IPS-20b (cell line): ENCODE measurements around the gene ZBTB24.
A peak's percentile ranks its signal among the peaks of the same experiment; 100 is the strongest.

Source experiments
- H3K27ac ChIP-seq: one replicate; pipeline ENCODE4 v1.5.1; 2013; ENCODE audit warnings: low read length
- H3K27me3 ChIP-seq: 2 replicates; pipeline ENCODE4 v1.6.1; 2013; ENCODE audit warnings: mild to moderate bottlenecking, low read length, inconsistent platforms; ENCODE audit not compliant: insufficient read depth
- H3K36me3 ChIP-seq: 2 replicates; pipeline ENCODE4 v1.6.1; 2013; ENCODE audit warnings: low read depth, mild to moderate bottlenecking, inconsistent platforms, low read length, moderate library complexity; ENCODE audit not compliant: insufficient read depth
- H3K4me1 ChIP-seq: 2 replicates; pipeline ENCODE4 v1.6.1; 2013; ENCODE audit warnings: mild to moderate bottlenecking, control low read depth, inconsistent platforms, low read length, moderate library complexity; ENCODE audit not compliant: insufficient read depth
- H3K4me3 ChIP-seq: 2 replicates; pipeline ENCODE4 v1.5.1; 2013; ENCODE audit warnings: mild to moderate bottlenecking, low read length, inconsistent platforms
- H3K9ac ChIP-seq: 2 replicates; pipeline ENCODE4 v1.6.1; 2013; ENCODE audit warnings: low read depth, mild to moderate bottlenecking, inconsistent platforms, low read length, moderate library complexity
- H3K9me3 ChIP-seq: 2 replicates; pipeline ENCODE4 v1.6.1; 2013; ENCODE audit warnings: mild to moderate bottlenecking, low read depth, low read length, inconsistent platforms; ENCODE audit not compliant: insufficient read depth

The ZBTB24 gene

DNA sequence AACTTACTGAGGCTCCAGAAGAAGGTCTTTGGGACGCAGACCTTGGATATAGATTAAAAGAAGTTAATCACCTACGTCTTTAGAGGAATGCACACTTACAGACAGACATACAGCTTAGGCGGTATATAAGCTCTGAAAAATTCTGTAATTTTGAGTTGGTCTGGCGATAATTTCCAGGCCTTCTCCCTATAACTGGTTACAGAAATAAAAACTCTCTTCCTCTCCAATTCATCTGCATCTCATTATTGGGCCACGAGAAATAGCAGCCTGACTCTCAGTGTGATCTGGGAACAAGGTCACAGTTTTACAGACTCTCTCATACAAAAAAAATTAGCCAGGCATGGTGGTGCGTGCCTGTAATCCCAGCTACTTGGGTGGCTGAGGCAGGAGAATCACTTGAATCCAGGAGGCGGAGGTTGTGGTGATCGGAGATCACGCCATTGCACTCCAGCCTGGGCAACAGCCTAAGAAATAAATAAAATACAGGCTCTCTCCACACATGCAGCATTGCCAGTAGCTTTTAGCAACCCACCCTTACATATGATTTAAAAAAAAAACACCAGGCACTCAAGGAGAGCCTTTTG is 4.7 kb downstream of the ZBTB24 start:
- no peaks in the 10 kb centered on the region for H3K27me3 ChIP-seq
- H3K27ac ChIP-seq: no peak overlapping the region
- H3K9me3 ChIP-seq: no peaks in the 10 kb centered on the region
- H3K4me3 ChIP-seq: peak overlapping the region; percentile 30
- H3K36me3 ChIP-seq: peaks cover 78% of the 10 kb centered on the region
- H3K4me1 ChIP-seq: peaks cover 11% of the 10 kb centered on the region; the same call in 1 of the 2 replicates
- H3K9ac ChIP-seq: peak overlapping the region; percentile 55

DNA sequence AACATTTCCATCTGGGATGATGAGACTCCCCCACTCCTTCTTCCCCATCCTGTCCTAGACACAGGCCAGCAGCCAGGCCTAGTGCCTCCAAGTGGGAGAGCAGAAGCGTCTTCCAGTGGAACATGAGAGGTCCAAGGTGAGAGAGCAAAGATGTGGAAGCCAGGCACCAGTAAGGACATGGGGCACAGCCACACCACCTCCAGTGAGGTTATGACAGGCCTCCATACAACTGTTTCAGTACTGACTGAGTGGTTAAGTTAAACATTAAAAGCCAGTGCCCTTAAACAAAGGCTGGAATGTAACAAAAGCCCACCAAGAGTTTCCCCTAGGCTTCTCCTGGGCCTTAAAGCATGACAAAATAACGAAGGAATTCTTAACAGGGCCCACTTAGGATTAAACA is 5.3 kb downstream of the ZBTB24 start:
- Histone ChIP-seq H3K4me3 (peak overlapping the region; percentile 30), H3K9ac (peak overlapping the region; percentile 55), H3K27me3 (no peaks in the 10 kb centered on the region)

DNA sequence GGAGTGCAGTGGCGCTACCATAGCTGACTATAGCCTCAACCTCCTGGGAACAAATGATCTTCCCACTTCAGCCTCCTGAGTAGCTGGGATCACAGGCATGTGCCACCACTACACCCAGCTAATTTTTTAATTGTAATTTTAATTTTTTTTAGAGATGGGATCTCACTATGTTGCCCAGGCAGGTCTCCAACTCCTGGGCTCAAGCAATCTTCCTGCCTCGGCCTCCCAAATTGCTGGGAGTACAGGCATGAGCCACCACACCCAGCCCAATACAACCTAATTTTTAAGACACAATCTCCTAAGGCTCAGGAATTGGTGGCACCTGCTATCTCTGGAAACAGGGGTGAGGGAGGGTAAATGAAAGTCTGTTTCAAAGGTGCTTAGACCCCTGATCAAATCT is 5.8 kb downstream of the ZBTB24 start:
- H3K36me3 ChIP-seq: peaks cover 89% of the 10 kb centered on the region
- H3K9ac ChIP-seq: no peak overlapping the region
- H3K4me3 ChIP-seq: no peak overlapping the region
- H3K27ac ChIP-seq: no peak overlapping the region
- no peaks in the 10 kb centered on the region for H3K27me3 ChIP-seq
- peaks cover 11% of the 10 kb centered on the region; the same call in 1 of the 2 replicates for H3K4me1 ChIP-seq
- H3K9me3 ChIP-seq: no peaks in the 10 kb centered on the region

More for the DNA sequence above, 5.3 kb downstream of the ZBTB24 start:
- H3K36me3 ChIP-seq: peaks cover 83% of the 10 kb centered on the region
- H3K4me1 ChIP-seq: peaks cover 11% of the 10 kb centered on the region; the same call in 1 of the 2 replicates
- no peaks in the 10 kb centered on the region for H3K9me3 ChIP-seq
- no peak overlapping the region for H3K27ac ChIP-seq

DNA sequence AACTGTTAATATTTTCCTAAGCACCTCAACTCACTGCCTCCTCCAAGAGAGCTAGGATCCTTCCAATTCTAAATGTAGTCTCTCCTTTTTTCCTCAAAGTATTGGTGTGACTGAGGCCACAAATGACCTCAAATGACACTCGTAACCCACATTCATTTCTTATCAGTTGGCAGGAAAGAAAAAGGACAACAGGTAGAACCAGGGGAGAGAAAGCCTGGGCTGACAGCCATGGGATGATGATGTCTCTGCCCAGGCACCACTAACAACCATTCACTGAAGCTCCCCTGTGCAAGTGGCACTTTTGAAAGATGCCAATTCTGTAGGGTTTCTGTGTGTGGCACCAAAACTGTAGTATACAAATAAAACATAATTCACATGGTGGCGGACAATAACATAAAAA is 7.4 kb downstream of the ZBTB24 start:
- Histone ChIP-seq H3K27me3 (no peaks in the 10 kb centered on the region), H3K9ac (no peak overlapping the region), H3K4me3 (no peak overlapping the region), H3K9me3 (no peaks in the 10 kb centered on the region), H3K36me3 (peaks cover 93% of the 10 kb centered on the region), H3K4me1 (peaks cover 3% of the 10 kb centered on the region; the same call in 1 of the 2 replicates), H3K27ac (no peak overlapping the region)

DNA sequence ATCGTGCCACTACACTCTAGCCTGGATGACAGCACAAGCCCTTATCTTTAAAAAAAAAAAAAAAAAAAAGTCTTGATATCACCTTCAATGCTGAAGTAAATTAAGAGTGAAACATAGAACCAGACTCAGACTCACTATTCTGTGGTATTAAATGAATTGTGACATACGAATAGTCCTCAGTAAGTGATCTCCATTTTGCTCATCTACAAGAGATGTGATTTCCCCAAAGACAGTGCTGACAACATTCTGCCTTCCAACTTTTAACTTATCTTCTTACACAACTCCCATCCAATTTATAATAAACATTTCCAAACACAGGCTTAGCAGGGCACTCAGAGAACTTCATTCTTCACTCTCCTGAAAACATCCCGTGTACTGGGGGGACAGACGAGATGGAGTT is 8.0 kb downstream of the ZBTB24 start:
- Histone ChIP-seq H3K4me3 (no peak overlapping the region), H3K9ac (no peak overlapping the region), H3K4me1 (no peaks in the 10 kb centered on the region; the same call in 1 of the 2 replicates), H3K27me3 (no peaks in the 10 kb centered on the region), H3K36me3 (peaks cover 93% of the 10 kb centered on the region), H3K27ac (no peak overlapping the region), H3K9me3 (no peaks in the 10 kb centered on the region)

DNA sequence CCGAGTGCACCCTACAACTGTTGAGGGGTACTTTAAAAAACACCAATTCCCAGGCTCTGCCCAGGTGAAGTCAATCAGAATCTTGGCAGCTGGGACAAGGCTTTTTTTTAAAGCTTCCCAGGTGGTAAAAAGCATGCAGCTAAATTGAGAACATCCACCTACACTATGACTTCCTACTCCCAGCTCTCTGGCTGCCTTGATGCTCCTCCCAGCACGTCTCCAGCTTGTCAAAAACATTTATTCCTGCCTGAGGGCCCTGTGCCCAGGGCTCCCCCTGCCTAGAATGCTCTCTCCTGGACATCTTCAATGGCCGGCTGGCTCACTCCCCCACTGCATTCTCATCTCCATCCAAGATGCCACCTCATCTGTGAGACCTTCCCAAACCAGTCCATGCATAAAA is 9.9 kb downstream of the ZBTB24 start:
- H3K27ac ChIP-seq: no peak overlapping the region
- H3K27me3 ChIP-seq: no peaks in the 10 kb centered on the region
- no peak overlapping the region for H3K4me3 ChIP-seq
- H3K9ac ChIP-seq: no peak overlapping the region
- H3K4me1 ChIP-seq: no peaks in the 10 kb centered on the region; the same call in 1 of the 2 replicates
- no peaks in the 10 kb centered on the region for H3K9me3 ChIP-seq
- peaks cover 95% of the 10 kb centered on the region for H3K36me3 ChIP-seq

DNA sequence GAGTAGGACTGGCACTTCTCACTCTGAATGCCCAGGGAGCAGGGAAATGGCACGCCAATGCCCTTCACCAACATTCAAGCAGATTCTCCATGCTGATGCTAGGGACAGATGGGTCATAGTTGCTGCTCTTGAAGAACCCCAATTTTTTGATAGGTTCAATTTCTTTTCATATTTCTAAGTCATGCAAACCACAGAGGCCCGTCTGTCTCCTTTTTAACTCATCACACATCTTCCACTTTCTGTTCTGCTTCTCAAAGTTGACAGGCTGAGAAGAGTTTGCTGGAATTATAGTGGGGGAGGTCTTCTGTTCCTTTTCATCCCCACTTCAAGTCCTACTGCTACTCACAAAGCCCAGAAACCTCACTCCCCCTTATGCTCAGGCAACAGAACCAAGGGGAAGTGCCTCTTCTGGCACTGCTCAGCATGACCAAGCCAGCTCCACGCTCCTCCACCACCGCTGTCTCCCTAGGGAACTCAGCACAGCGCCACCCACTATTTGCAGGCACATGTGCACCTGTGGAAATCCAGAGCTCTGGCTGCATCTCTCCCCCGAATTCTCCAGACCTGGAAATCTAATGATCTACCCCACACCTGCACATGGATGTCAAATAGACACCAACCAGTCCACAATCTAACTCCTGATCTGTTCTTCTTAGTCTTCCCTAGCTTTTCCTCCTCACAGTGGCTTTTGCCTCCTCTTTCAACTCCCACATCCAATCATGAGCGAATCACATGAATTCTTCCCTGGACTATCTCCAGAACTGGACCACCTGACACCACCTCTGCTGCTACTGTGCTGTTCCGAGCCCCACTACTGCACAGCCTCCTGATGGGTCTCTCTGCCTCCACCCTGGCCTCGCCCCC is 10.7 kb downstream of the ZBTB24 start:
- no peaks in the 10 kb centered on the region for H3K4me1 ChIP-seq
- H3K36me3 ChIP-seq: peaks cover 95% of the 10 kb centered on the region
- H3K4me3 ChIP-seq: no peak overlapping the region
- H3K9ac ChIP-seq: no peak overlapping the region
- no peaks in the 10 kb centered on the region for H3K9me3 ChIP-seq
- no peak overlapping the region for H3K27ac ChIP-seq
- H3K27me3 ChIP-seq: no peaks in the 10 kb centered on the region

DNA sequence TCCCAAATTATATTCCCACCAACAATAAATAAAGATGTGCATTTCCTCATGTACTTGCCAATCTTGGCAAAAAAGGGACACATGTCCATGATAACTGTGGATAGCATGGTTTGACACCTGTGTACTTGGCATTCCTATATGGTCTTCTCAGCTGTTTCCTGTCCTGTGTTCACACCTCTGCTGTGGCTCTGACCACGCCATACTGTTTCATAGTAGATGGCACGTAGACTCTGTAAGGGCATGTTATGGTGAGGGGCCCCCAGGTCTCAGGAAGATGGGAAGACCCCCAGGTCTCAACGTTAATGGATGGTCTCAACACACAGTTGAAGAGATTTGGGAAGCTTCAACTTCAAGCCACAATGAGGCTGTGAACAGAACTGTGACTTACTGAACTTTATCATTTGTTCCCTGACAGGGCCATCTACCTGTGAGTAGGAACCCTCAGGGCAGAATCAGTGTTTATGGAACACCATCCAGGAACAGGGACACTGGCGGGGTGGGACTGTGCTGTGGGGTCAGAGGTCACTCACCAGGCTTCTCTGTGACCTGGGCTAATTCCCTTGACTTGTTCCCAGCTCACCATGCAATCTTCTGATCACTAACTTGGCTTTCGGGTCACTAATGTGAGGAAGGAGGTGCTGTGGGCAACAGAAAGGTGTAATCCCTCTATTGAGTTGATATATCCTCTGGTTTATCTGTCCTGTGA is 11.8 kb downstream of the ZBTB24 start:
- H3K36me3 ChIP-seq: peaks cover 98% of the 10 kb centered on the region
- no peak overlapping the region for H3K27ac ChIP-seq

DNA sequence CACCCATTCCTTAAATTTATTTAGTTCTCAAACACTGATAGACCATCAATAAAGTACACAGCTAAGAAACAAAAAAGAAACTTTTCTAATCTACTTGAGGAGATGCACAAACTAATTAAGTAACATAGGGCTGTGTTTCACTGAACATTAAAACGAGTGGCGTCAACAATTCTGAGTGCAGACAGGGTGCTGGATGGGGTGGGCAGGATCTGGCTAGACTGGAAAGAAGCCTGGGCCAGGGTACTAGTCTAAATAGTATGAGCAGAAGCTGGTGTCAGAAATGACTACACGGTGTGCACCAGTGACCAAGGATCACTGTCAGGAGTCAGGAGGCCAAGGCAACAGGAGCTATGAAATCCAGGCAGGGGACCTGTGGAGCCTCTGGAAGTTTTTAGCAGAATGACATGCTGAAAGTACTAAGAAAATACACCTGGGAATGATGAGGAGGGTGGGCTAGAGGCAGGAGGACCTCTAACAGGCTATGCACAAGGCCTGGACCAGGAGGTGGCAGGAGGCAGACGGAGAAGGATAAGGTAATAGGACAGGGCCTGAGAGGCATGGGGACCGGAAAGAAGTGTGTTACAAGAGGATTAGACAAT is 13.3 kb downstream of the ZBTB24 start:
- no peak overlapping the region for H3K4me3 ChIP-seq
- no peaks in the 10 kb centered on the region for H3K27me3 ChIP-seq
- no peak overlapping the region for H3K27ac ChIP-seq
- H3K4me1 ChIP-seq: no peaks in the 10 kb centered on the region
- H3K36me3 ChIP-seq: peaks cover 98% of the 10 kb centered on the region
- H3K9me3 ChIP-seq: no peaks in the 10 kb centered on the region
- no peak overlapping the region for H3K9ac ChIP-seq

More for the DNA sequence above, 11.8 kb downstream of the ZBTB24 start:
- Histone ChIP-seq H3K9me3 (no peaks in the 10 kb centered on the region), H3K4me1 (no peaks in the 10 kb centered on the region), H3K27me3 (no peaks in the 10 kb centered on the region), H3K4me3 (no peak overlapping the region), H3K9ac (no peak overlapping the region)

DNA sequence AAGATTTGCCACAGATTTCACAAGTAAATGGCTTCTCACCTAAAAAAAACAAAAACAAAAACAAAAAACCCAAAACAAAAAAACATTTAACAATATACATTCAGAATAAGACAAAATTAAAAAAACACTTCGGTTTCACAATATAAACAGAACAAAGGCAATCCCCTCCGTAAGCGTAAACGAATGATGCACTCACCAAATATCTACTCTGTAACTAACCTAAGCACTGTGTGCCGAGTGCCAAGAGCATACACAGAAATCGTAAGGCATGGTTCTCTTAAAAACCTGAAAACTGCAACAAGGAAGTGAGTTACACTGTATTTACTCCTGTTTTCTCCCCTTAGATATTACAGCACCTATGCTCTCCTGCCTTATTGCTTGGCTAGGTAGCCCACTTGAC is 15.3 kb downstream of the ZBTB24 start:
- Histone ChIP-seq H3K4me3 (no peak overlapping the region), H3K4me1 (no peaks in the 10 kb centered on the region)

DNA sequence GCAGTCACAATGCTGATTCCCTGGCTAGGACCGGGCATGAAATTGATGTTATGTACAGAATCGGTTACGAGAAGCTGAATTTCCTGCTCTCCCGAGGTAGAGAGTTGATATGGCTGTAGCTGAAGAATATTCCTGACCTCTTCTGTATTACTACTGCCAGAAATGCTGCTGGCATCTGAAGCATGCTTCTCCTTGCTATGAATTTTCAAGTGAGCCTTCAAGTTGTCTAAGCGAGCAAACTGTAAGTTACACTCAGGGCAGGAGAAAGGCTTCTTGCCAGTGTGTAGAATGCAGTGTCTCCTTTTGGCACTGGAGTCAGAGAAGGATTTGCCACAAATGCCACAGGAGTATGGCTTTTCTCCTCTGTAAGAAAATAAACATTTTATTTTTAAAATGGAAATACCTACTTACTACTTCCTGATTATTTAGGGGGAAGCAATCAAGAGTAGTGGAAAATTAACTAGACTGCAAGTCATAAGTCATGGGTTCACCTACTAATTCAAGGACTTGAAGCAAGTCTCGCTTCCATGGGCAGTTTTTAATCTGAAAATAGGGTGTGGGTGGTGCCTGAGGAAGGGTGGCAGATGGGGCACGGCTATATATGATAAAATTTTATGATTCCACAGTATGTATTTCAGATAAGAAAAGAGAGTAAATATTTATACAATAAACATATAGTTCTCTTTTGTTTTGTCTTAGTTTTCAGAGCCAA is 16.7 kb downstream of the ZBTB24 start:
- Histone ChIP-seq H3K27ac (no peak overlapping the region), H3K4me3 (no peak overlapping the region), H3K27me3 (no peaks in the 10 kb centered on the region), H3K9me3 (no peaks in the 10 kb centered on the region), H3K4me1 (no peaks in the 10 kb centered on the region), H3K9ac (no peak overlapping the region), H3K36me3 (peaks cover 99% of the 10 kb centered on the region)

More for the DNA sequence above, 15.3 kb downstream of the ZBTB24 start:
- Histone ChIP-seq H3K36me3 (peaks cover 100% of the 10 kb centered on the region), H3K27ac (no peak overlapping the region), H3K9ac (no peak overlapping the region), H3K27me3 (no peaks in the 10 kb centered on the region), H3K9me3 (no peaks in the 10 kb centered on the region)
